ENCODE data around the gene NUP42. TPM values are rescaled to one million over a fixed set of nuclear protein-coding genes. Genes with fewer than 3 reads are reported as not detected.
"Not testable (repeated sequence)": the region's sequence is repeated elsewhere in the genome, so short reads cannot be mapped to it uniquely, and the experiment has no call there.

Gene NUP42
- total RNA-seq, 1 donor from 2014 or later = 16.7 TPM

- Histone ChIP-seq H3K9me3 (no peaks in the 10 kb centered on the region), H3K4me1 (peaks cover 3 to 14% of the 10 kb centered on the region in 2 donors), H3K4me3 (no peak overlapping the region), H3K27ac (no peak overlapping the region), H3K36me3 (peaks cover 22 to 36% of the 10 kb centered on the region in 2 donors), H3K27me3 (no peaks in the 10 kb centered on the region)
- intact Hi-C loops (cut with DNase I) = loop anchor here (10.0 kb wide), 1 partner anchor 499 kb away; the partner anchor contains the start of gene FAM221A
- DNase-seq (ENCODE audit: low spot score in 2 of 2) = no peak
- TF ChIP-seq CTCF (IDR thresholded peaks at IDR 0.05) = no peak
Measured at GRCh38 chr7:23185980-23186379, 4.1 kb downstream of the NUP42 start.

- no peaks in the 10 kb centered on the region for H3K4me1 ChIP-seq
Measured at GRCh38 chr7:23191022-23191421, 9.2 kb downstream of the NUP42 start.

GRCh38 chr7:23193650-23194227 lies 11.9 kb downstream of the NUP42 start:
- peaks cover 36 to 42% of the 10 kb centered on the region in 2 donors for H3K36me3 ChIP-seq
- H3K27me3 ChIP-seq; H3K27ac ChIP-seq; H3K9me3 ChIP-seq; intact Hi-C loops (cut with DNase I); H3K4me1 ChIP-seq; DNase-seq (ENCODE audit: low spot score in 2 of 2); H3K4me3 ChIP-seq: not testable (repeated sequence)

More at GRCh38 chr7:23191022-23191421, 9.2 kb downstream of the NUP42 start:
- TF ChIP-seq CTCF (IDR thresholded peaks at IDR 0.05) = no peak
- H3K9me3 ChIP-seq = no peaks in the 10 kb centered on the region
- H3K27ac ChIP-seq = no peak overlapping the region
- no peak overlapping the region for H3K4me3 ChIP-seq
- no peaks in the 10 kb centered on the region for H3K27me3 ChIP-seq
- intact Hi-C loops (cut with DNase I) = no loop called here
- H3K36me3 ChIP-seq = peaks cover 35 to 58% of the 10 kb centered on the region in 2 donors
- no peak for DNase-seq (ENCODE audit: low spot score in 2 of 2)

GRCh38 chr7:23196306-23196705 lies 14.5 kb downstream of the NUP42 start:
- Histone ChIP-seq H3K27me3 (no peaks in the 10 kb centered on the region), H3K9me3 (no peaks in the 10 kb centered on the region), H3K36me3 (peaks cover 48 to 53% of the 10 kb centered on the region in 2 donors), H3K4me3 (no peak overlapping the region), H3K4me1 (no peaks in the 10 kb centered on the region), H3K27ac (no peak overlapping the region)
- TF ChIP-seq CTCF (IDR thresholded peaks at IDR 0.05) = no peak
- no peak for DNase-seq (ENCODE audit: low spot score in 2 of 2)
- intact Hi-C loops (cut with DNase I) = no loop called here

GRCh38 chr7:23197745-23198144 lies 15.9 kb downstream of the NUP42 start:
- H3K4me1 ChIP-seq; H3K27ac ChIP-seq; H3K27me3 ChIP-seq; H3K9me3 ChIP-seq; H3K4me3 ChIP-seq; intact Hi-C loops (cut with DNase I); DNase-seq (ENCODE audit: low spot score in 2 of 2): not testable (repeated sequence)
- H3K36me3 ChIP-seq = peaks cover 49 to 50% of the 10 kb centered on the region in 2 donors

GRCh38 chr7:23200331-23200730 lies 18.5 kb downstream of the NUP42 start:
- Histone ChIP-seq H3K36me3 (peaks cover 36% of the 10 kb centered on the region in 2 donors), H3K4me3 (no peak overlapping the region), H3K9me3 (no peaks in the 10 kb centered on the region), H3K4me1 (no peaks in the 10 kb centered on the region), H3K27me3 (no peaks in the 10 kb centered on the region), H3K27ac (no peak overlapping the region)
- TF ChIP-seq CTCF (IDR thresholded peaks at IDR 0.05) = no peak
- no peak for DNase-seq (ENCODE audit: low spot score in 2 of 2)
- intact Hi-C loops (cut with DNase I) = no loop called here

GRCh38 chr7:23204241-23204640 lies 22.4 kb downstream of the NUP42 start:
- Histone ChIP-seq H3K27ac (no peak overlapping the region), H3K4me3 (no peak overlapping the region), H3K36me3 (peaks cover 23 to 25% of the 10 kb centered on the region in 2 donors), H3K27me3 (no peaks in the 10 kb centered on the region), H3K4me1 (no peaks in the 10 kb centered on the region), H3K9me3 (no peaks in the 10 kb centered on the region)
- intact Hi-C loops (cut with DNase I) = no loop called here
- no peak for DNase-seq (ENCODE audit: low spot score in 2 of 2)
- TF ChIP-seq CTCF (IDR thresholded peaks at IDR 0.05) = no peak
